Stromal cell of bone marrow (primary cell): ENCODE data around the gene SNAP47.

Experiments used
- DNase-seq: peaks from one replicate; pipeline ENCODE4 v3.0.0-alpha.2; 2012; ENCODE audit warnings: low read depth

SNAP47 gene

GRCh38 chr1:227749225-227749624 is 14.0 kb downstream of the SNAP47 start:
- DNase-seq: no peak

GRCh38 chr1:227749916-227750710 is 14.9 kb downstream of the SNAP47 start:
- DNase-seq: no peak

GRCh38 chr1:227753999-227754711 is 18.9 kb downstream of the SNAP47 start:
- DNase-seq: peak; percentile 38

- DNase-seq: no peak
Observed at GRCh38 chr1:227754958-227755357, 19.7 kb downstream of the SNAP47 start.

GRCh38 chr1:227756172-227756959 is 21.1 kb downstream of the SNAP47 start:
- DNase-seq: no peak

- no peak for DNase-seq
Observed at GRCh38 chr1:227757781-227758180, 22.5 kb downstream of the SNAP47 start.

GRCh38 chr1:227758366-227758765 is 23.1 kb downstream of the SNAP47 start:
- DNase-seq: no peak

- peak; percentile 65 for DNase-seq
Observed at GRCh38 chr1:227759341-227760300, 24.4 kb downstream of the SNAP47 start.

GRCh38 chr1:227760377-227760776 is 25.1 kb downstream of the SNAP47 start:
- DNase-seq: no peak

GRCh38 chr1:227761621-227762230 is 26.5 kb downstream of the SNAP47 start:
- no peak for DNase-seq

GRCh38 chr1:227762231-227762911 is 27.1 kb downstream of the SNAP47 start:
- DNase-seq: peak; percentile 62

GRCh38 chr1:227763246-227764018 is 28.2 kb downstream of the SNAP47 start:
- DNase-seq: no peak

GRCh38 chr1:227764019-227764391 is 28.8 kb downstream of the SNAP47 start:
- no peak for DNase-seq

GRCh38 chr1:227765261-227766014 is 30.2 kb downstream of the SNAP47 start:
- DNase-seq: no peak

- DNase-seq: no peak
Observed at GRCh38 chr1:227766015-227766634, 30.9 kb downstream of the SNAP47 start.

- DNase-seq: no peak
Observed at GRCh38 chr1:227766653-227767277, 31.5 kb downstream of the SNAP47 start.

- DNase-seq: no peak
Observed at GRCh38 chr1:227767401-227768124, 32.3 kb downstream of the SNAP47 start.
